Measurements from ENCODE around the gene UBASH3A. TPM values are rescaled to one million over a fixed set of nuclear protein-coding genes. Genes with fewer than 3 reads are reported as not detected.

Gene UBASH3A
- total RNA-seq, 1 donor from 2014 or later, result not detected

DNA sequence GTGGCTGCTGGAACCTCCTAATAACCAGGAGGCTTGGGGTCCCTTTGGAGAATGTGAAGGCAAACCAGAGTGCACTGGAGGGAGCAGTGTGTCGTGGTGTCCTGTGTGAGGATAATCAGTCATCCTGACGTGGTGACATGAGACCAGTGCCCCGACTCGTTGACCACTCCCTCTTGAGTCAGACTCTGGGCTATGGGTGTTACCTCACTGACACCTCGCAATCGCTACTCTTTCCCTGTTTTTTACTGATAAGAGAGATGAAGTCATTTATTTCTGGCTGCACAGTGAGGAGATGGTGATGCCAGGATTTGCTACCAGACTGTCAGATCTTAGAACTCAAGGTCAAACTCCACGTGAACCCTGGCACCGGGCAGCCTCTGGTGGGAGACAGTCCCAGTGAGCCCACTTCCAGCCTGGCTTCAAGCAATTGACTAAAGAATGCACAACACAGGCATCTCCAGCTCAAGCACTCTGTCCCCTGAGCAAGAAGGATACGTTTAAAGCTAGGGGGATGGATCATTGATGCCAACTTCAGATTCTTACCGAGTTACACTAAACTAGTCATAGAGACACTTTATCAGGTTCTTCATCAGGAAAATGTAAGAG lies 30.3 kb downstream of the UBASH3A start:
- DNase-seq, result no peak

GRCh38 chr21:42434884-42435283 lies 31.2 kb downstream of the UBASH3A start:
- no peak for DNase-seq

- DNase-seq, result no peak
Observed at GRCh38 chr21:42435401-42435800, 31.7 kb downstream of the UBASH3A start.

GRCh38 chr21:42435833-42436232 lies 32.1 kb downstream of the UBASH3A start:
- no peak for DNase-seq

- no peak for DNase-seq
Observed at GRCh38 chr21:42436914-42437313, 33.2 kb downstream of the UBASH3A start.

DNA sequence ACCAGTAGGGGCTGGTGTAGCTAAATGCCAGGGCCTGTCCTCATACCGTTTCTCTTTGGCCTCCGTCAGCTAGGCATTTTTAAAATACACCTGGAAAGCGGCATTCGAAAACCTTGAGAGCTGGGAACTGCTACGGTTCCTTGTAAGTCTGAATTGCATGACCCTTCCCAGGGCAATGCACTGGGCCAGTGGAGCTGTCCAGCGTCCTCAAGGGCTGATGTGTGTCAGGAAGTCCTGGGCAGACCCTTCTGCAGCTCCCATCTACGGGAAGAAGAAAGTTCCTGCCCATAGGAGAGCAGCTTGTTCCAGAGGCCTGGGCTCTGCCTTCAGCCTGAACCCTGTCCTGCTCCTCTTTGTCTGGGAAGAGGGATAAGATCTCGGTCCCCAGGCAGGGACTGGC lies 34.1 kb downstream of the UBASH3A start:
- DNase-seq, result peak; percentile 41

- no peak for DNase-seq
Observed at GRCh38 chr21:42438316-42439205, 34.9 kb downstream of the UBASH3A start.

DNA sequence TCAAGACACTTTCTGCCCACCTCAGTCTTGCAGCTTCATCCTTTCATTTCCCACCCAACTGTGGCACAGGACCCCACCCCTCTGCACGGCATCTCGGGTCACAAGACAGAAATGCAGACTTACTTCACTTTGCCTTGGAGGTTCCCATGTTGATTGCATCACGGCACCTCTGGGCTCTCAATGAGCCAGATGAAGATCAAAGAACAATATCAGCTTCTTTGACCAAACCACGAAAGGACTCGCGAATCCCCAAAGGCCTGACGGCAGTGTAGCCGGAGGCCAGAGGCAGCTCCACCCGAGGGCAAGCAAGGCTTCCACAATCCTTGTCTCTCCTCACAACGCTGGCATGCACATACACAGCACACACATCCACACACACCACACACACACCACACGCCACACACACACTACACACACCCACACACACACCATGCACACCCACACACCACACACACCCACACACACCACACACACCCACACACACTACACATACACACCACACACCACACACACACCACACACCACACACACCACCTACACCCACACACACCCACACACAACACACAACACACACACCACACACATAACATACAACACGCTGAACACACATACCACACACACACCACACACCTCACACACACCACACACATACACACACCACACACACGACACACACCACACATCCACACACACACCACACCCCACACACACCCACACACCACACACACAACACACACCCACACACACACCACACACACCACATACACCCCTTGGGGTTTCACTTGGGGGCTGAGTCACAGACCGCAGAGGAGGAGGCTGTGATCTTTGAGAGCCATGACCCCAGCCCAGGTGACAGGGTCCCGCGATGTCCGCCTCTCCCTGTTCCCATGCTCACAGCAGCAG lies 35.8 kb downstream of the UBASH3A start:
- DNase-seq, result no peak

- no peak for DNase-seq
Observed at GRCh38 chr21:42440187-42440792, 36.6 kb downstream of the UBASH3A start.

GRCh38 chr21:42441963-42442362 lies 38.3 kb downstream of the UBASH3A start:
- DNase-seq, result no peak

DNA sequence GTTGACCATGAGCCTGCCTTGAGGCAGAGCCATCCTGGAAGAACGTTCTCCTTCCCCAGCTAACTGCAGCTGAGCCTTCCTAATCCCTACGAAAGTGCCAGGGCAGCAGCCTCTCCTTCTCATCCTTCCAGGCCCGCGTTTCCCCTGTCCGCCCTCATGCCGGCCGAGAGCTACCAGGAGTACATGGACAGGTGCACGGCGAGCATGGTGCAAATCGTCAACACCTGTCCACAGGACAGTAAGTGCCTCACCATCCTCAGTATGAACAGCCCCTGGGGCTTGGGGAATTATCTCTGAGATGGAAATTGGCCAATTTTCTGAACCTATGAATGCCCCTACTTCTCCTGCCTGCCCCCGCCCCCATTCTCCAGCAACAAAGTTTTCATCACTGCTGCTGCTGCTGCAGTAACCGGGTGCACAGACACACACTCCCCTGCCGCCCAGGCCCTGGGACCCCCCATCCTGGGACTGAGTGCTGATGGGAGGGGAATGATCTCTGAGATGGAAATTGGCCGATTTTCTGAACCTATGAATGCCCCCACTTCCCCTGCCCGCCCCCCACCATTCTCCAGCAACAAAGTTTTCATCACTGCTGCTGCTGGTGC lies 39.6 kb downstream of the UBASH3A start:
- no peak for DNase-seq

GRCh38 chr21:42443876-42444744 lies 40.4 kb downstream of the UBASH3A start:
- DNase-seq, result no peak

GRCh38 chr21:42444745-42445059 lies 41.0 kb downstream of the UBASH3A start:
- no peak for DNase-seq

- DNase-seq, result no peak
Observed at GRCh38 chr21:42445311-42445710, 41.6 kb downstream of the UBASH3A start.

DNA sequence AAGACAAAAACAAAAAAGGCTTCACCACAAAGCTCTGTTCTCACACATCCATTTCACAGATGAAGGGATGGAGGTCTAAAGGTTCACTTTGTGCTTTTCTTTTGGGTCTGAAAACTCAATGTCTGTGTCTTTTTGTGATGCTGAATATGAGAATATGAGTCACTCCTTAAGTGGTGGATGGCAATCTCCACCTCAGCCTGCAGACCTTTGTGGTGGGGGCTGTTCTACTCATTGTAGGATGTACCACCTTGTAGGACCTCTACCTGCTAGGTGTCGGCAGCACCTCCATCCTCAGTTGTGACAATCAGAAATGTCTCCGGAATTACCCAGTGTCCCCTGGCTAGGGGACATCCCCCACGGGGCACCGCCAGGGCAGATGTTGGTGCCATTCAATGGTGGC lies 42.8 kb downstream of the UBASH3A start:
- DNase-seq, result no peak

- no peak for DNase-seq
Observed at GRCh38 chr21:42447182-42447581, 43.5 kb downstream of the UBASH3A start.

DNA sequence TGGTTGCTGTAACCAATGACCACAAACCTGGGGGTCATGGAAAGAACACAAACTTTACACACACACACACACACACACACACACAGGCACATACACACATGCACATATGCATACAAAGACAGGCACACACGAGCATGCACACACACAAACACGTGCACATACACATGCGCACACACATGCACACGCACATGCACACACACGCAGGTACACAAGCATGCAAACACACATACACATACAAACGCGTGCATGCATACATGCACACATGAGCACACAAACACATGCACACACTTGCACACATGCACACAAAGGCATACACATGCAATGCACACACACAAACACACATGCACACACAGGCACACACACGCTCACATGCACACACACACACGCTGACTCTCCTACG lies 44.0 kb downstream of the UBASH3A start:
- DNase-seq, result no peak

DNA sequence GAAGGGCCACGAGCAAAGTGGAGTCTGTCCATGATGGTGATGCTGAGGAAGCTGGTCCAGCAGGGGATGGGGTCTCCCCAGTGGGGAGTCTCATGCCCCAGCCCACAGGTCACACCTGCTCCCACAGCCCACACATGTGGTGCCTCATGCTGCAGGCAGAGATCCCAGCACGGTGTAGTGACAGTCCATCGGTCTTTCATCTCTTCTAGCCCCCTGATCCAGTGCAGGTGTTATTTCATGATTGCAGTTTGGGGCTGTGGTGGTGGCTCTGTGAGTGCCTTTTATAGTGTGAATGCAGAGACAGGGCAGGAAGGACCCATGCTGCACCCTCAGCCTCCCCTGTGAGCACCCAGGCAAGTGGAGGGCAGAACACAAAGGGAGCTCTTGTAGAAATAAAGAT lies 45.0 kb downstream of the UBASH3A start:
- no peak for DNase-seq

DNA sequence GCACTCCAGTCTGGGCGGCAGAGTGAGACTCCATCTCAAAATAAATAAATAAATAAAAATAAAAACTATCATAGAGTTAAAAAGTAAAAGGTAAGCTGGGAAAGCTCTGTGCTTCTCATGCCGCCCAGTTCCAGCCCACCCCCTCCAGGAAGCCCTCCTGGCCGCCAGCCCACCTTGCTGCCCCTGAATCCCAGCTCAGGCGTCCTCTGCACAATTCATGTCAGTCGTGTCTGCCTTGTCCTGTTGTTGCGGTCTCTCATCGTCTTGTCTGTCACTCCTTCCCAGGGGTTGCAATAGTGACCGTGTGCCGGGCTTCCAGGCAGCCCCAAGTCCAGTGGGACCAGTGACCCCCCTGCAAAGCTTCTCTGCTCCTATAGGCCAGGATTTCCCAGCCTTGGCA lies 48.2 kb downstream of the UBASH3A start:
- no peak for DNase-seq

DNA sequence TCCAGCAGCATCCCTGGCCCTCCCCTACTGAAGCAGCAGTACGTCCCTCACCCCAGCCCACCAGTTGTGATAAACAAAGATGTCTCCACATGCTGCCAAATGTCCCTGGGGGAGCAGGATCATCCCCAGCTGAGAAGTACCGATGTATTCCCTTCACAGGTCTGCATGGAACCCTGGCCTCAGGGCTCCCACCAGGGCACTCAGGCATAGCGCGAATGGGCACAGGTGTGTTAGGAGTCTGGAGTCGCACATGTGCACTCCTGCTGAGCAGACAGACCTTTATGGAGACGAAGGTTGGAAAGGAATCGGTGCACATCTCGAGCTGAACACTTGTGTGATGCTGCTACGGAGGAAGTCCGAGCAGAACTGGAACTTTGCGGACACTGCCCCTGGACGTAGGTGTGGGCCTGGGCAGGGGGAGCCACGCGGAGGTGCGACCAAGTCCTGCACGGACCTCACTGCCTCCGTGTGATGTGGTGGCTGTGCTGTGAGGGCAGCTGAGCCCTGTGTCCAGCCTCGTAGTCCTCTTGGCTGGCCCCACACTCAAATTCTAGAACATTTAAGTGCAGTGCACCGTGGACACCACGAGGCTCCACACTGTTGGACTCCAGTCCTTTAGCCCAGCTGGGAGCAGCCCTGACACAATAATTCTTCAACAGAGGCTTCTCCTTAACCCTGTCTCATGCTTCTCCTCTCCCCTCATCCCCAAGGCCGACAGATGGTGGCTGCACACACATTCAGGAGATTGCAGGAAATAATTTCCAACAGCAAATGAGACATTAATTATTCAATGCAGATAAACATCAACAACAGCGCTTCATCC lies 48.9 kb downstream of the UBASH3A start:
- no peak for DNase-seq

Data from dermis blood vessel endothelial cell (primary cell).